ENCODE measurements around the gene CCDC54. TPM values are rescaled to one million over a fixed set of nuclear protein-coding genes. Genes with fewer than 3 reads are reported as not detected.

Gene CCDC54
- total RNA-seq, 1 donor from 2014 or later, result 1.4 TPM

GRCh38 chr3:107392549-107393165 lies 15.4 kb downstream of the CCDC54 start:
- DNase-seq (ENCODE audit: low spot score), result peak; percentile 19

DNA sequence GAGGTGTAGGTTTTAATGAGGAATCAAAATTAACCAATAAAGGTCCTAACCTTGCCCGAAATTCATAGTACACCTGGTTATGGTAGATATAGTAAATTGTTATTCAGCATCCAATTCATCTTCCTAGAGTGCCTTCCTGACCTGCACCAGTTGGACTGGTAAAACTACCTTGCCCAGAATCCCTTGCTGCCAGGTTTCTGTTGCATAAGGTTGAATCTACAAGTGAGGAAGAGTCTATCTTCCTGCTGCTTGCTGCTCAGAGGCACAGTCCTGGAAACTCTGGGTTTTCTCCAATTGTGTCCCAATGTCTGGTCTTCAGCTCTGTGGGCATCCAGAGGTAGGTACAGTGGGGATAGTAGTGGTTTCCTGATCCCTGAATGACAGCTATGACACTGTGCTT lies 17.3 kb downstream of the CCDC54 start:
- no peak for DNase-seq (ENCODE audit: low spot score)

DNA sequence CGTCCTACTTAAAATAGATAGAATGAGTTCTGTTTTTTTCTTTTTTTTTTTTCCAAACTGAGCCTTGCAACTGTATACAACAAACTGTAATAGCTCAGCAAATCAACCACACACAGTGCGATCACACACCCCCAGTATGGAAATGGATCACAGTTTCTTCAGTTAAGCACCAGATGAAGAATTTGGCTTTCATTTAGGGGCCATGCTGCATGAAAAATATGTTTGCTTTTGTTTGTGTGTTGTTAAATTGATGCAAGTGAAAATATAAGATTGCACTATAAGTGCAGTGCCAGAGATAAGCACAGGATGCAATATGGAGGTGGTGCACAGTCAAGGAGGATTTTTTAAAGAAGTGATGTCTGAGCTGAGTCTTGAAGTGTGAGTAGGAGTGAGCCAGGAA lies 17.8 kb downstream of the CCDC54 start:
- no peak for DNase-seq (ENCODE audit: low spot score)

- DNase-seq (ENCODE audit: low spot score), result no peak
These were observed 24.1 kb downstream of the CCDC54 start for GRCh38 chr3:107401301-107401700.

DNA sequence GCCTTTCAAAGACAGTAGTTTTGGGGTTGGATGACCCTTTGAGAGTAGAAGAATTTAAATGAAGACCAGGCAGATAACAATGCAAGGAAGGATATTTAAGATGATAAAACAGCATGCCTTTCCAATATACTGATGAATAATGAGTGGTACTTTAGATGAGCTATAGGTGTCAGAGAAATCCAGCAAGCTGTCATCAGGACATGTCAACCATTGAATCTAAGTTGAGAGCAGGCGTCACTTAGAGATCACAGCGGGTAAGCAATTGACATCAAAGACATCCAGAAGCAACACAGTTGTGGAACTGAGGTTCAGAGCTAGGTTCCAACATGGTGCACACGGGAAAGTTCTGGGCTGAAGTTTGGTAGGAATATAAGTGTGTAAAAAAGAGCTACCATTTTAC lies 25.0 kb downstream of the CCDC54 start:
- no peak for DNase-seq (ENCODE audit: low spot score)

GRCh38 chr3:107404727-107405469 lies 27.7 kb downstream of the CCDC54 start:
- peak; percentile 18 for DNase-seq (ENCODE audit: low spot score)

GRCh38 chr3:107407355-107407754 lies 30.1 kb downstream of the CCDC54 start:
- no peak for DNase-seq (ENCODE audit: low spot score)

- no peak for DNase-seq (ENCODE audit: low spot score)
These were observed 31.3 kb downstream of the CCDC54 start for GRCh38 chr3:107408513-107408912.

- no peak for DNase-seq (ENCODE audit: low spot score)
These were observed 32.1 kb downstream of the CCDC54 start for GRCh38 chr3:107409365-107409764.

DNA sequence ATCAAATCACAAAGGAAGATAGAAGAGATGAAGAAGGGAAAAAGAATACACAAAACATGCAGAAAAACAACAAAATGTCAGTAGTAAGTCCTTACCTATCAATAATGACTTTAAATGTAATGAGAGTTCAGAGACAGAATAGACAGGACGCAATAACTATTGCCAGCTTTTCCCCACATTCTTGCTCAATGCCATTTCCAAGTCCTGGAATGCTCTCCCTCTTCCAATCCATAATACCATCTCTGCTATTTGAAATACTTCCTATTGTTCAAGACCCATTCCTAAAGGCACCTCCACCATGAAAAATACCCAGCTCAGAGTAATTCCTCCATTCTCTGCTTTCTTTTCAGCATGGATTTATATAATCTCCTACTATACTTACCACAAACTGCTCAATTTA lies 33.4 kb downstream of the CCDC54 start:
- no peak for DNase-seq (ENCODE audit: low spot score)

GRCh38 chr3:107411056-107411455 lies 33.8 kb downstream of the CCDC54 start:
- no peak for DNase-seq (ENCODE audit: low spot score)

DNA sequence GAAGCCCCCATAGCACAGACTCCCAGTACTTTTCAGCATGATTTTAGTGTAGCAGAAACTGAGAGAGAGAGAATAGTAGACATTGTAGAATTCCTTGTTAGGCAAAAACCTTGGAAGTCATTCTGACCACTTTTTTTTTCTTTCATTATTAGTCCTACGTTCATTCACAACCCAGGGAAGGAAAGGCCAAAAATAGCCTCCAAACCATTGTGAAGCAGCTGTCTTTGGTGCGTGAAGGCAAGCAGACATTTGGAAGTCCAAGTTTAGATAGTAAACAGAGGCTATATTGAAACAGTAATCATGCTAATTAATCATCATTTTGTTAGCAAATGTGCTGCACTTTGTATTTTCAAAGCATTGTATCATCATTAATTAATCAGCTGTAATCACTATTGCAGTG lies 34.5 kb downstream of the CCDC54 start:
- DNase-seq (ENCODE audit: low spot score), result no peak

DNA sequence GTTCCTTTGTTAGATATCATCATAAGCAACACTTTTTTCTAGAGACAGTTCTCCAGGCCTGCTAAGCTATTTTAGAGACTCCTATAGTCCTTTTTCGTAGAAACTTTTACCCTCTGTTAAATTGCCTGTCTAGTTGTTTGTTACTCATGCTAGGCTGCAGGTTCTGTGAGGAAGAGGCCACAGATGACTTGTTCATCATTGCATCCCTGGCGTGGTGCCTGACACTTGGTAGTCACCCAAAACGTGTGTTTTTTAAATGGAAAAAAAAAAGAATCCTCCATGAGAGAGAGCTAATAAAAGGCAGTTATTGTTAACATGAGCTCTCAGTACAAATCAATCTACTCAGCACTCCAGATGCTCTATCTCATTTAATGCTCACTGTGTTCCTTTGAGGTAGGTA lies 35.1 kb downstream of the CCDC54 start:
- DNase-seq (ENCODE audit: low spot score), result no peak

DNA sequence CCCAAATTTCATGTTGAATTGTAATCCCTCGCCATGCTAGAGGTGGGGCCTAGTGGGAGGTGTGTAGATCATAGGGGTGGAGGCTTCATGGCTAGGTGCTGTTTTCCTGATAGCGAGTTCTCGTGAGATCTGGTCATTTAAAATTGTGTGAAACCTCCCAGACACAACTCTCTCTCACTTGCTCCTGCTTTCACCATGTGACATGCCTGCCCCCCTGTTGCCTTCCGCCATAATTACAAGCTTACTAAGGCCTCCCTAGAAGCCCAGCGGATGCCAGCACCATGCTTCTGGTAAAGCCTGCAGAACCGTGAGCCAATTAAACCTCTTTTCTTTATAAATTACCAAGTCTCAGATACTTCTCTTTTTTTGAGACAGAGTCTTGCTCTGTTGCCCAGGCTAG lies 36.0 kb downstream of the CCDC54 start:
- no peak for DNase-seq (ENCODE audit: low spot score)

GRCh38 chr3:107414325-107414964 lies 37.2 kb downstream of the CCDC54 start:
- DNase-seq (ENCODE audit: low spot score), result no peak

DNA sequence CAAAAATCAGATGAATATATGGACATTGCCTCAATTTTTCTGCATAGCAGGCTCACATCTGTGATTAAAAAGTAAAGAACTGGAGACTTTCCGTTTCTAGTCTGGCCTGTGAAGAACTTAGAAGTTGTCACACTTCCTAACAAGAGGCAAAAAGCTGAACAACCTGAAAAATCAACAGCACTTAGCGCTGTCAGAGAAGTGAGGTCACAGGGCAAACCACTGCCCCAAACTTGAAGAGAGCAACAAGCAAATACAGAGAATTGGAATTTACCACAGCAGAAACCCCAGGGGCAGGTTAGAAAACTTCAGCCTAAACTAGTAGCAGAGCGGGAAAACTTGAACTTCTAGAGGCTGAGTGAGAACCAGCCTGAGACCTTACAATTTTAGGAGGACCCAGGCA lies 38.9 kb downstream of the CCDC54 start:
- DNase-seq (ENCODE audit: low spot score), result peak; percentile 18

DNA sequence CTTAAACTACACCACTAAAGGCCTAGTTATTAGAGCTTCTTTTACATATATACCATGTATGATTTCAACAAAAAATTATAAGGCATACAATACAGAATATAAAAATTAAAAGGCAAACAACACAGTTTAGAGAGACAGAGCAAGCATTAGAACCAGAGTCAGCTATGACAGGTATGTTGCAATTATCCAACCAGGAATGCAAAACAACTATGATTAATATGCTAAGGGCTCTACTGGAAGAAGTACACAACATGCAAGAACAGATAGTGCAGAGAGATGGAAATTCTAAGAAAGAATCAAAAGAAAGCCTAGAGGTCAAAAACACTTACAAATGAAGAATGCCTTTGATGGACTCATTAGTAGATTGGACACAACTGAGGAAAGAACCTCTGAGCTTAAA lies 39.6 kb downstream of the CCDC54 start:
- no peak for DNase-seq (ENCODE audit: low spot score)

DNA sequence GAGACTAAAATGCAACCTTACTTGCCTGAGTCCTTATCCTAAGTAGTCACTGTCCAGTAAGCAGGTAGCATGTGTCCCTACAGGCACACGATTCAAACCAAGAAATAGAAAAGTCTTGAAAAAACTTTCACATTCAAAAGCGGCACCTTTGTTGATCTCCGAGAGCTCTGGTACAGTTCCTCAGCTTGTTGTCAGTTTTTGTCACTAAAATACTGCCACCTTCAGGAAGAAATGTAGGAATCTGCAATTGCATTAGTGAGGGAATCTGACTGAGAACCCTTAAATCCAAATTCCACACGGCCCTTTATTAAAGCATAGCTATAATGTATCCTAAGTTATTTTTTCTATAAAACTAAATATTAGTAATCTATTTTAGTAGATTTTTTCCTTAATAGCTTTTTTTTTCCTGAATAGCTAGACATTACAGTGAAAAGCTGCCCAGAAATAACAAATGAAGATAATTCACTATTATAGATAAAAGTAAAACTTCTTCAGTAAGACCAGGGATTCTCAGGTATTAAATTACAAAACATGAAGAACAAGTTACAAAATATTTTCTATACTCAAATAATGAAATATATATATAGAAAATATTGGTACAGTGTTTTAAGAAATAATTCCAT lies 44.0 kb downstream of the CCDC54 start:
- DNase-seq (ENCODE audit: low spot score), result peak; percentile 87

GRCh38 chr3:107421881-107422280 lies 44.6 kb downstream of the CCDC54 start:
- DNase-seq (ENCODE audit: low spot score), result no peak

DNA sequence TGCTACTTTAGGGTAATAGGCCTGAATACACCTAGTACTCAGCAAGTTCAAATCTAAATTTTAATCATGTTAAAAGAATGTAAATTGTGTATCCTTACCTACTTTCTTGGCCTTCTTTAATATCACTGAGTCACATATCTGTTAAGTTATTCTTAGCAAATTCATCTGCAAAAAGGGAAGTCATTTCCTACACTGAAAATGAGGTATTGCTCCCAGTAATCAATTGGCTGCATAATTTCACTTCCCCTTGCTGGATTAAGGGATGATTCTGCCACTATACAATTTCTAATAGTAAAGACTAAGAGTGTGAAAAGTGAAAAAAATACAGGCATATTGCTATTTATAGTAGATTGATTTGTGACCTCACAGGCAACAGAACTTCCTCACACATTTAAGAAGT lies 47.8 kb downstream of the CCDC54 start:
- no peak for DNase-seq (ENCODE audit: low spot score)

- DNase-seq (ENCODE audit: low spot score), result no peak
These were observed 49.0 kb downstream of the CCDC54 start for GRCh38 chr3:107426223-107426622.

Data from umbilical cord (tissue), 2 donors.